NCI-H2196 treated with DMSO at 0.1 percent for 48 hours (cell line): Measurements from ENCODE around the gene CFAP53.

Experiments used
- DNase-seq: peaks from one replicate; lab custom pipeline; 2025; ENCODE audit not compliant: unreplicated experiment; lab: John Stamatoyannopoulos, UW

The CFAP53 gene

GRCh38 chr18:50195689-50196088 is 70.6 kb downstream of the CFAP53 start:
- DNase-seq, result no peak

- DNase-seq, result peak; percentile 62
Observed at GRCh38 chr18:50194631-50195532, 71.4 kb downstream of the CFAP53 start, which contains the start of gene MYO5B. MYO5B (minus strand) TSS chr18:50195147; CDS start chr18:50194793, 354 bp downstream.

- no peak for DNase-seq
Observed at GRCh38 chr18:50193796-50194630, 72.3 kb downstream of the CFAP53 start.

- no peak for DNase-seq
Observed at GRCh38 chr18:50192995-50193795, 73.1 kb downstream of the CFAP53 start.

GRCh38 chr18:50190926-50191325 is 75.4 kb downstream of the CFAP53 start:
- DNase-seq, result no peak

GRCh38 chr18:50190236-50190635 is 76.1 kb downstream of the CFAP53 start:
- no peak for DNase-seq

GRCh38 chr18:50189160-50189559 is 77.1 kb downstream of the CFAP53 start:
- no peak for DNase-seq

- no peak for DNase-seq
Observed at GRCh38 chr18:50188652-50189051, 77.6 kb downstream of the CFAP53 start.

GRCh38 chr18:50187659-50188058 is 78.6 kb downstream of the CFAP53 start:
- no peak for DNase-seq

GRCh38 chr18:50186385-50186784 is 79.9 kb downstream of the CFAP53 start:
- DNase-seq, result no peak

- DNase-seq, result no peak
Observed at GRCh38 chr18:50183556-50183955, 82.7 kb downstream of the CFAP53 start.

GRCh38 chr18:50182511-50182910 is 83.8 kb downstream of the CFAP53 start:
- no peak for DNase-seq

GRCh38 chr18:50181590-50181989 is 84.7 kb downstream of the CFAP53 start:
- no peak for DNase-seq

GRCh38 chr18:50179465-50179864 is 86.8 kb downstream of the CFAP53 start:
- DNase-seq, result no peak

GRCh38 chr18:50177294-50177992 is 88.9 kb downstream of the CFAP53 start:
- no peak for DNase-seq
